Activated gamma-delta T cell treated with anti-CD3 and anti-CD28 coated beads, Interleukin-2, amount 50 U/mL, for 16 hours (primary cell): ENCODE data around the gene FKRP.
"Not testable (repeated sequence)": the region's sequence is repeated elsewhere in the genome, so short reads cannot be mapped to it uniquely, and the experiment has no call there.

Experiments
- DNase-seq: peaks from one replicate; pipeline ENCODE4 v3.0.0-alpha.2; 2020; ENCODE audit warnings: low read depth

The FKRP gene, protein sequence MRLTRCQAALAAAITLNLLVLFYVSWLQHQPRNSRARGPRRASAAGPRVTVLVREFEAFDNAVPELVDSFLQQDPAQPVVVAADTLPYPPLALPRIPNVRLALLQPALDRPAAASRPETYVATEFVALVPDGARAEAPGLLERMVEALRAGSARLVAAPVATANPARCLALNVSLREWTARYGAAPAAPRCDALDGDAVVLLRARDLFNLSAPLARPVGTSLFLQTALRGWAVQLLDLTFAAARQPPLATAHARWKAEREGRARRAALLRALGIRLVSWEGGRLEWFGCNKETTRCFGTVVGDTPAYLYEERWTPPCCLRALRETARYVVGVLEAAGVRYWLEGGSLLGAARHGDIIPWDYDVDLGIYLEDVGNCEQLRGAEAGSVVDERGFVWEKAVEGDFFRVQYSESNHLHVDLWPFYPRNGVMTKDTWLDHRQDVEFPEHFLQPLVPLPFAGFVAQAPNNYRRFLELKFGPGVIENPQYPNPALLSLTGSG

DNA sequence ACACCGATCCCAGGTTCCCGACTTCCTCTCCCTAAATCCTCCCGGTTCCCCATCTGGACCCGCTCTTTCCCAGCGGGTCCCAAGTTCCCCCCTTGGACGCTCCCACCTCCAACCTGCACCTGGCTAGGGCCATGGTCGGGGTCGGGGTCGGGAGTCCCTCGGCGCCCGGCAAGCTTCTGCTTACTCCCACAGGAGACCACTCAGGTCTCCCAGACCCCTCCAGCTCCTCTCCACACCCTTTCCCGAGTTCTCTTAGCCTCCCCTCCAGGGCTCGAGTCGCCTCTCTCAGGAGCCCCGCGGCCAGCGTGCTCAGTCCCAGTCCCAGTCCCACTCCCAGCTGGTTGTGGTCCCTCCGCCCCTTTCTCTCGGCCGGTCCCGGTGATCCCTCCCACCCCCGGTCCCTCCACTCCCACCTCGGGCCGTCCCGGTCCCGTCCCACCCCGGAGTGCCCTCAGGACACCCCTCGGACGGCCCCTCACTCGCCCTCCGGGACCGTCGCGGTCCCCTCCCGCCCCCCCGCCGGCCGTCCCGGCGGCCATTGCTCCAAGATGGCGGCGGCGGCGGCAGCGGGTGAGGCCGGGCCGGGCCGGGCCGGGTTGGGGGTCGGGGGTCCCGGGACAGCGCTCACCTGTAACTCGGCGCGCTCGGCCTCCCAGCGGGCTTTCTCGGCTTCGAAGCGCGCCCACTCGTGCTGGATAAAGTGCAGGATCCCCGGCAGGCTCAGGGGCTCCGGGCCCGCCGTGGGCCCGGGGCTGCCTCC, at the start of gene FKRP:
Gene FKRP, plus strand, starts transcription at position 537 of the 760 bp plus-strand sequence. CDS start 9,394 bp downstream, outside the sequence.
- DNase-seq: no peak

DNA sequence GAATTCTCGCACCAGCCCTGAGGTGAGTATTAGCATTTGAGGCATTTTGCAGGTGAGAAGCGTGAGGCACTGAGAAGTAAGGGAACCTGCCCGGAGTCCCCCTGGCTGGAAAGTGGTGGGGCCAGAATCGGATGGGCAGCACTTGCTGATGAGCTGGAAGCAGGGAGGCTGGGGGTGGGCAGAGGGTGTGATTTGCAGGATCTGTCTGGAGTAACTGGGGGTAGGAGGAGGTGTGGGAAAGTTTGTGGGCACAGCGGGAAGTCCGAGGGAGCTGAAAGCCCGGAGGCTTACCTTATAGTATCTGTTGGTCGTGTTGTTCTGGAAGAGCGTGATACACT, 49.0 kb upstream of the FKRP start:
- DNase-seq: no peak

DNA sequence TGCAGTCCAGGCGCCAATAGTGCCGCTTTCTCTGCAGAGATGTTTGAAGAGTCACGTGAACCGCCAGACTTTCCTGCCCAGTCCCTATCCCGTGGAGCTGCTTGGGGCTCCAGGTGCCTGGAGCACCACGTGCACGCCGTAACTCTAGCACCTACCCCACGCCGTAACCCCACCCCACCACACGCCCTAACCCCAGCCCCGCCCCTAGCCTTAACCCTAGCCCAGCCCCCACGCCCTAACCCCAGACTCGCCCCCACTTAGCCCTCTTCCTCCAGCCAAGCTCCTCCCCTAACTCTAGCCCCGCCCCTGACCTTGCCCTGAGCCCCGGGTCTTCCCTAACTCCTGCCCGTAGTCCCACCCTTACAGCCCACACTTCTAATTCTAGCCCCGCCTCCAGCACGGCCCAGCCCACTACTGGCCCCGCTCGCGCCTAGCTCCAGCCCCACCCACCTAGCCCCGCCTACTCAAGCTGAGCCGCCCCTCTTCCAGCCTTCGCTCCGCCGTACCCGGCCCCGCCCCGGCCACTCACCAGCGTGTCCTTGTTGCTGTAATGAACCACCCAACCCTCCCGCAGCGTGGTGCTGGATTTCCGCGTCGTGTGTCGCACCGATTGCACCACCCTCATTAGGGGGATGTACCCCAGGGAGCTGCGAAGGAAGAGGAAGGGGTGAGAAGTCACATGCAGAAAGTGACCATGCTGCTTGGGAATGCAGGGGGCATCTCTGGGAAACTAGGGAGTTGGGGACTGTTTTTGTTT, 48.5 kb upstream of the FKRP start:
- no peak for DNase-seq

DNA sequence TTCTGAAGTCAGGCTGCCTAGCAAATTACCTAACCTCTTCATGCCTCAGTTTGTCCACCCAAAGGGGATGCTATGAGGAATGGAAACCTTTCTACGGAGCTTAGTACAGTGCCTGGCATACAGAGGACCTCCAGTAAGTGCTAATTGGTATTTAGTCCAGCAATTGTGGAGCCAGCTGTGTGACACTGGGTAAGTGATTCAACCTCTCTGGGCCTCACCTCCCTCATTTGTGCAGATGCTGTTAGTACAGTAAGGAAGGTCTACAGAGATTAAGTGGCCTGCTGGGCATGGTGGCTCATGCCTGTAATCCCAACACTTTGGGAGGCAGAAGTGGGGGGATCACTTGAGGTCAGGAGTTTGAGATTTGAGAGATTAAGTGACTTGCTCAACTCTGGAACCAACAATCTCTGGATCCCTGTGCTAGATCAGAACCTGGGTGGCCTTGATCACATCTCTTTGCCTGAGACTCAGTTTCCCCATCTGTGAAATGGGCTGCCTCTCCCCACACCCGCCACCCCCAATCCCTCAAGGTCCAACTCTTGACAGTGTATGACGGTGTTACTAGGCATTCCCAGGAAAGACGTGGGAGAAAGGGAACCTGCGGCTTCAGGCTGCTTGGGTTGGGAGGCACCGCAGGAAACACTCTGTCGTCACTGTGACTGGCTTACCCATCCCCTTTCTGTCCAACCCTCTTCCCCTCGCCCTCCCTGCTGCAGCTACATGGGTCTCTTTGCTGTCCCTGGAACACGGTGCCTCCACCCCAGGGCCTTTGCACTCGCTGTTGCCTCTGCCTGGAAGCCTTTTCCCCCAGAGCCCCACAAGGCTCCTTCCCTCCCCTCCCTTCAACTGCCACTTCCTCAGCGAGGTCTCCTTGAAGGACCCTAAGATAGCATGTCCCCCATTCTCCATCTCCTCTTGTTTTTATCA, 47.2 kb upstream of the FKRP start:
- DNase-seq: no peak

DNA sequence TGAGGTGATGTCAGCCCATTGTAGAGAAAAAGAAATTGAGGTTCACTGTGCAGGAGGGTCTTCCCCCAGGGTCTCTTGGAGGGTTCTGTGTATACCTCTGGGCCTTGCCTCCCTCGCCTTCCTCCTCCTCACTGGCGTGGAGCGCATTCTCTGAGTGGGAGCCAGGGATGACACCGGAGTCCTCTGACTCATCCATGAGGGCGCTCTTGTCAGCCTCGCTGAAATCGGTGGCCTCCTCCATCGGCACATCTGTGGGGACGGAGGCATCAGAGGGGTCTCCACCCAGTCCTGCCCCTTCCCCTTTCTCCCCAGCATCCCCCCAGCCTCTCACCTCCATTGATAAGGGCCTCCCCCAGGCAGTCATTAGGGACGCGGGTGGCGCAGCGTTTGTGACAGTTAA, 45.2 kb upstream of the FKRP start:
- DNase-seq: no peak

DNA sequence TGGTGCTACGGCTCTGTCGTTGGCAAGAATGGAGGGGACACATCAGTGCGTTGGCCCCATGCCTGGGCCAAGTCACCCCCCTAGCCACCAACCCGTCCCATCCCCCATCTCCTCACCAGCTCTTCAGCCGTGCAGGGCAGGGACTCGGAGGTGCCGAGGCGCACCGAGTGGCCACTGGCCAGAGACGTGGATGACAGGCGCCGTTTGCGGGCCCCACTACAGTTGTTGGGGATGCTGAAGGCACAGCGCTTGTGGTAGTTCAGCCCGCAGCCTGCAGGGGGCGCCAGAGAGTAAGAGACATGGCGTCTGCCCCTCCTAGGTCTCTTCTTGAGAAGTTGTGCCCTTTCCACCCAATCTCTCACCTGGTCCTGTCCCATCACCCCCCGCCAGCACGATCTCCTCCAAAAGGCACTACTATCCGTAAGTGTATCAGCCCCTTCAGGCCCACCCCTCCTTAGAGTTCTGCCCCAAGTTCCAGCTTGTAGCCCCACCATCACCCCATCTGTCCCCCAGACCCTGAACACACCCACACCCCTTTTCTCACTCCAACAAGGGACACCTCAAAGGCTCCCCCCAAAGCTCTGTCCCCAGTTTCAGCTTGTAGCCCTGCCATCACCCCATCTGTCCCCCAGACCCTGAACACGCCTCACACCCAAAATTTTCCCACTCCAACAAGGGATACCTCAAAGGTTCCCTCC, 41.3 kb upstream of the FKRP start:
- peak; percentile 84 for DNase-seq

DNA sequence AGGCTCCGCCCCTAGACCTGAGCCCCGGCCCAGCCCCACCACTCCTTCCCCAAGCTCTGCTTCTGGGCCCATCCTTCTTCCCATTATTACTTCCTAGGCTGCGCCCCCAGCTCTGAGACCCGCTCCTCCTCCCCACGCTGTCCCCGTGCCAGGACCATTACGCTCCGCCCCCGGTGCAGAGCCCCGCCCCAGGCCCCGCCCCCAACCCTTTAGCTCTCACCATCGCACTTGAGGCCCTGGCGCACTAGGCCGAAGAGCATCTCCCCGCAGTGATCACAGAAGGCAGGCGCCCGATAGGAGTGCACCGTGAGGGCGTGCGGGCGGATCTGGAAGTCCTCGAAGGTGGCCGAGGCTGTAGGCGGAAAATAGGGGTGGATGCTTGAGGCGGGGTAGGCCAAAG, 35.2 kb upstream of the FKRP start:
- no peak for DNase-seq

DNA sequence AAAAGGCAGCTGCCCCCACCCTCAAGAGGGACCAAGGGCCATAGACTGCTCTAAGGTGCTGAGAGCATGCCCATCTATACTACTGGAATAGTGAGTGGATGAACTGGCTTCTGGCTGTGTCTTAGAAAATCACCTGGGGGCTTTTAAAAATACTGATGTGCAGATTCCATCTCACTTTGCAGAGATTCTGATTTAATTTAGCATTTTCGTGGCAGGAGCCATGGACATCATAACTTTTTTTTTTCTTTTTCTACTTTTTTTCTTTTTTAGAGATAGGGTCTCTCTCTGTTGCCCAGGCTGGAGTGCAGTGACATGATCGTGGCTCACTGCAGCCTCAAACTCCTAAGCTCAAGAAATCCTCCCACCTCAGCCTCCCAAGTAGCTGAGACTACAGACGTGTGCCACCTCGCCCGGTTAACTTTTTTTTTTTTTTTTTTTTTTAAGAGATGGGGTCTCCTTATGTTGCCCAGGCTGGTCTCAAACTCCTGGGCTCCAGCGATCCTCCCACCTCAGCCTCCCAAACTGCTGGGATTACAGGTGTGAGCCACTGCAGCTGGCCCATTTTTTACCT, 33.0 kb upstream of the FKRP start:
- not testable (repeated sequence) for DNase-seq

DNA sequence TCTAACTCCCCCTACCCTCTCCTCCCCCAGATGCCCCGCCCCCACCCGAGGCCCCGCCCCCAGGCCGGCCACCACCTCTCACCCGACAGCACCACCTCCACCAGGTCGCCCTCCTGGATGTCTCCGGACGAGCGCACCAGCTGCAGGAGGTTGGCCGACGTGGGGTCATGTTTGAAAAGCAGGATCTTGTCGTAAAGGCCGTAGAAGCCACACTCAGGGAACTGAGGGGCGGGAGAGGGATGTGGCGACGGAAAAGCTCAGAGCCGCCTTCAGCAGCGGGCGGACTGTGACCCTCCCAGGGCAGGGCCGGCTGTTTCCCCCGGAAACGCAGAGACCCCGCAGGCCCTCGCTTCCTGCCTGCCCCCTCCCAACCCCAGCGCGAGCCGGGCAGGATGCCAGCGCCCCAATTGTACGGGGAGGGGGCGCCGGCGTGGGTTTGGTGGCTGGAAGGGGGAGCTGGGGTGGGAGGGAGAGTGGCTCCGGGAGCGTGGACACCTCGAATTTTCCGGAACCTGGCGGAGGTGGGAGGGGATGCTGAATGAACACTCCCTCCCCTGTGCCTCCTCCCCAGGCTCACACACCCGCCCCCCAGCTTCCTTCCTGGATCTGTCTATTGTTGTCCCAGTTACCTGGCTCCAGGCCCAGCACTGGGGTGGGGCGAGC, 31.9 kb upstream of the FKRP start:
- peak; percentile 71 for DNase-seq

DNA sequence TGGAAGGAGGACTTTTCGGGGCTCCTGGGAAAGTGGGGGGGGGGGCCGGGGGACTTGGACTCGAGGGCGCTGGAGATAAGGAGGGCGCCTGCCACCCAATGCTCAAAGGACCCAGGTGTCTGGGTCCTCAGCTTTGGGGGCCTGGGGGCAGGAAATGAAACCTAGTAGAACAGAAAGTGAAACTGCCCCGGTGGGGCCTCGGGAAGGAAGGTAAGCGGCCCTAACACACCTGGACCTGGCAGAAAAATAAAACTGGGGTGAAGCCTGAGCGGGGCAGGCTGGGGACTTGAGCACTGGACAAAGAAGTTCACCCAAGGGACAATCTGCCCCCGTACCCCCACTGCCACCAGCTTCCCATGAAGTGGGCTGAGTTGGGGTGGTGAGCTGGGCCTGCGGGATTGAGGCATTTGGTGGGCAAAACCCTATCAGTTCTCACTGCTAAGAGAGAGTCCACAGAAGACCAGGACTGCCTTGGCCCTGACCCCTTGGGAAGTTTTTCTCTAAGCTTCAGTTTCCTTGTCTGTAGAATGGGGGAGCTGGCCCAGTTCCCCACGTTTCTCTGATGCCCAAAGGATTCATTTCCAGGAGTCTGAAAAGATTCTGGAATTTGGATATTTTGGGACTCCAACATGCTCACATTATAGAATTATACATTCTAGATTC, 31.3 kb upstream of the FKRP start:
- peak; percentile 55 for DNase-seq

DNA sequence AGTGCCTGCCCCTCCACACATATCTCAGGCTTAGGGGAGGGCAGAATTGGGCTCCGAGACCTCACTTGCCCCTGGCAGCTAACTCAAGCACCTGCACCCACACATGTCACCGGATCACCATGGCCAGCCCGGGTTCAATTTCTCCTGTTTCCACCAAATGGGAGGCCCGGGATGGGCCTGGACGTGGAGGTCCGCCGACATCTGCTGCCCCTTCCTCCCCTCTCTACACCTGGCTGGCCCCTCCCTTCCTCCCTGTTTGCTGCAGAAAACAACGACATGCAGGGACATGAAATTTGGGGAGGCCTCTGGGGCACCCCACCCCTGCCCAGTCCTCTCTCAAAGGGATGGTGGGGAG, 30.3 kb upstream of the FKRP start:
- no peak for DNase-seq

DNA sequence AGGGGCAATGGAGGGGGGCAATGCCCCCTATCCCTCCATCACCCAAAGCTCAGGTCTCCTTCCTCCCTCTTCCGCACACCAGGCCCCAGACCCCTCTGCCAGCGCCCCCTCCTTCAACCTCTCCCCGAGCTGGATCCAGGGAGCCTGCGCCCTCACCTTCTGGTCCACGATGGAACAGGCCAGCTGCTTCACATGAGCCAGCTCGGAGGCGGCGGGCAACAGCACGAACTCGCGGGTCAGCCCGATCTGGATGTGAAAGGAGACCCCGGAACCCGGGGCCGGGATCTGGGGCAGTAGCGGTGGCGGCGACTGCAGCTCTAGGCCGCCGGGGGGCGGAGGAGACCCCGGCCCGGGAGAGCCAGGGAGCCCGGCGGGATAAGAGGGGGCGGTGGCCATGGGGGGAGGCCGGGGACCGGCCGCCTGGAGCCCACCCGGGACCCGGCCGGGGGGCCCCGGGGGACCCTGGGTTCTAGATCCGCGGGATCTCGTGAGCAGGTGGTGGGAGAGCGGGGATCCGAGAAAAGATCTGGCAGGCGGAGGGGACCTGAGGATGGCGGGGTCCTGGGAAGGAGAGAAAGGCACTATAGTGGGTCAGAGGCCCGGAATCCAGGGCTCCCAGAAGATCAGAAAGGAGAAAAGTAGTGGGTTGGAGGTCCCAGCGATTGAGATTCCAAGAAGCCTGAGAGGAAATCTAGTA, 29.7 kb upstream of the FKRP start:
- no peak for DNase-seq

DNA sequence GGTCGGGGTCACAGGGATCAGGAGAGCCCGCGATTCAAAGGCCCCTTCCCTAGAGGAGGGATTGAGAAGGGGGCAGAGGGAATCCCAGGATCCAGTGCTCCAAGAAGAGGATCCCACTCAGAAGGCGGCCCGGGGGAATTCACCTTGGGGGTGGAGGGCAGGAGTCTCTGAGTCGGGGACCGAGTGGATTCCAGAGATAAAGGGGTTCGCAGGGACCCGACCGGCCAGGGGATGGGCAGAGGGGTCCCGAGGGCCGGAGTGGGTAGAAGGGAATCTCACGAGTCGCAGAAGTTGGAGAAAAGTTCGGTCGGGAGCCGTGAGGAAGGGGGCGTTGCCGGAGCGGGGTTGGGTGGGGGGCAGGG, 29.2 kb upstream of the FKRP start:
- DNase-seq: no peak

DNA sequence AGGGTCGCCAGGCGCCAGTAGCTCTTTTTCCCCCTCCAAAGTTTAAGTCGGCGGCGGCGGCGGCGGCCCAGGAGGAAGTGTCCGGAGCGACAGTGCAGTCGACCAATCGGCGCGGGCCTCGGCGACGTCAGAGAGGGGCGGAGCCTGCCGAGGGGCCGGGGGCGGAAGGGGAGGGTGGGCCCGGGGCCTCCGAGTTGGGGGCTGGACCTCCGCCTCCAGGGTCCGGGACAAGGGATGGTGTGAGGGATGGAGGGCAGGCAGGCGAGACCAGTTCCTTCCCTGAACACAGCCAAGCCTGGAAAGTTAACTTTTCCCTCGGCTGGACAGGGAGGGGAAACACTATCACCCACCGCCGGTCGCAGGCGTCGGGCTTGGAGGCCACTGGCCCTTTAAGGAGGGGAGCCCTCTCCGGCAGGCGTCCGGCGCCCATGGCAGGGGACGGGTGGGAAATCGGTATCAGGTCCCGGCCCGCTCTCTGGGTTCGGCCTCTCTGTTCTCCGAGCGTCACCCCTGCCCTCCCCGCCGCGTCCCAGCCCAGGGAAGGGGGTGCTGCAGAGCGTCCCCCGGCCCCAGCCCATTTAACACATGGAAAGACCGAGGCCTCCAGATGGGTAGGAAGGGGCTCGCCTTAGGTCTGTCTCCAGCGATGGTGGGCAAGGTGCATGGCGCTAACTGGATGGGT, 28.7 kb upstream of the FKRP start, which contains the start of gene PRKD2:
Gene PRKD2, minus strand, starts transcription at position 81 of the 682 bp plus-strand sequence. CDS start 744 bp downstream, outside the sequence.
- peak; percentile 84 for DNase-seq

DNA sequence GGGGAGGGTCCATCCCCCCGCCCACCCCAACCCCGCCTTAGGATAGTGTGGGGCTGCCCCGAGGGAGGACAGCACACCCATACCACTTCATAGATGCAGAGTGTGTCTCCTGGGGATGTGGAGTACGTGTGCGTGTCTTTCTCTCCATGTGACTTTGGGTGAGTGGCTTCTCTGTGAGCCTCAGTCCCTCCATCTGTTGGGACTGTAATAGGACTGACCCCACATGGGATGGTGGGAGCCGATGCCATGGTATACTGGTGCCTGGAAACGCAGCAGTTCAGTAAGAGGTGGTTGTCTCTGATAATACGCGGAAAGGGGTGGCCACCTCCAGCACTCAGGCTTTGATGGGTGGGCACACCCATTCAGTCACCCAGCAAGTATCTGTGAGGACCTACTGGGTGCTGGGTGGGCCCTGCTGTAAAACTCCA, 28.1 kb upstream of the FKRP start:
- DNase-seq: no peak

DNA sequence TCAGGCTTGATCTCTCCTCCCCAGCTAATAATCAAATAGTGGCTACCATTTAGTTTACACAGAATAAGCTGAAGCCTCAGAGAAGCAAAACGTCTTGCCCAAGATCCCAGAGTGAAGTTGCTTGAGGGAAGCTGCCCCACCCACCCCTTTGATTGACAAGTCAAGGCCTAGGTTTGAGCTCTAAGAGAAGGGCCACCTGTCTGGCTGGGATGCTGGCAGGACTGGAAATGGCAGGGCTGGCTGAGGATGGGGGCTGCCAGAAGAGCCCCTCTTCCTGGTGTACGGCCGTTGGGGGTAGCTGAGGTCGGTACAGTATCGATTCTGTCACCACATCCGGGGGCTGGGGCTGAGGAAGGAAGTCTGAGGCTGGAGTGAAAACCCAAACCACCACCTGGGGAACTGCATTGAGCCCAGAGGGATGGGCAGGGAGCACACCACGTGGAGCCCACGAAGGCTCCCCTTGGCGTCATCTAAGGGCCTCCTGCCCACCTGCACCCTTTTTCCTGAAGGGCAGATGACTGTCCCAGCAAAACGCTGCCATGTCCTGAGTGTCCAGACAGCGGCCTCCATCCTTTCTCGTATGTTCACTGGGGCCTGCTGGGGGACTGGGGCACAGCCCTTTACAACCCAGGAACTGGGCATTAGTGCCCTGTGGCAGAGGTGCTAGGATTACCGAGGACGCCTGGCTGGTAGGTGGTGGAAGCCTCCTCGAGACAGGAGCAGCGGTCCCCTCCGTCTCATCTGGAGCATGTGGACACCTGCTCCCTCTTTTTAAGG, 27.5 kb upstream of the FKRP start:
- peak; percentile 50 for DNase-seq

DNA sequence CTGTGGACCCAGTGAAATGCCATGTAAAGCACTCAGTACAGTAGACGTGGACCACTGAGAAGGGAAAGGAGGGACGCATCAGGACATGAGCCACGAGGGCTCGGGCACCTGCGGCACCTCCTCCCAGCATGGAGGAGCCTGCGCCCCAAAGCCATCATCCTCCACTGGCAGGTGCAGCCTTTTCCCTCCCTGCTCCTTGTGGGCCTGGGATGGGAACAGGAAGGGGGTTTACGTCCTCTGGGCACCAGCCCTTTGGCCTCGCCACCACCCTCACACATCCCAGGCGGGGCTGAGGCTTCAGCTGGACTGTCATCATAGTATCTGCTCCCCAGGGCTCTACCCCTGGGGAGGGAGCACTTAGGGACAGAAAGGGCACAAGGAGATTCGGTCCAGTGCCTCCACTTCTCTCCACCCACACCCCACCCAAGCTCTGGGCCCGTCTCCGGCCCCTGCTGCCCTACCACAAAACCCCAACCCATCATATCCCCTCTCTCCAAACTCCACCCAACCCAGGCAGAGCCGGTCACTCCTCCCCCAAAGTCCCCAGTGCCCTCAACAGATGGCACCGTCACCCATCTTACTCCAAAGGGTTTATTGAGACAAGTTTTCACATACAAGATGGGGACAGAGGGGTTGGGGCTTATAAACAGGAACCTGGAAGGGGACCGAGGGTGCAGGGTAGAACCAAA, 26.8 kb upstream of the FKRP start:
- no peak for DNase-seq
